ENCODE results near the gene HFE. TPM values are rescaled to one million over a fixed set of nuclear protein-coding genes. Genes with fewer than 3 reads are reported as not detected.

Gene HFE
- total and polyA plus RNA-seq, 2 of the 13 experiments (the other 11 are each of a cell fraction or from before 2014, with no cell fraction given) = 3.7 to 6.3 TPM

- TF ChIP-seq PRDM15 (CRISPR knock-in tag; IDR thresholded peaks at IDR 0.05) (no peak), ZNF33A (CRISPR knock-in tag; IDR thresholded peaks at IDR 0.05; ENCODE audit: borderline replicate concordance) (0 out of 2 replicates have a peak, but pooled peaks have one; percentile 18), ZNF7 (CRISPR knock-in tag; IDR thresholded peaks at IDR 0.05) (no peak), ZBTB44 (CRISPR knock-in tag; IDR thresholded peaks at IDR 0.05) (no peak), ZNF205 (CRISPR knock-in tag; IDR thresholded peaks at IDR 0.05) (no peak; the same call in 1 of the 2 replicates), SAP130 (CRISPR knock-in tag; IDR thresholded peaks at IDR 0.05; ENCODE audit: low read depth) (peak; percentile 58), TERF1 (CRISPR knock-in tag; IDR thresholded peaks at IDR 0.05) (no peak), FOXP4 (CRISPR knock-in tag; IDR thresholded peaks at IDR 0.05) (no peak), ZNF33B (CRISPR knock-in tag; IDR thresholded peaks at IDR 0.05) (no peak), MEIS1 (CRISPR knock-in tag; IDR thresholded peaks at IDR 0.05; ENCODE audit: borderline replicate concordance) (peak; percentile 73; the same call in 1 of the 2 replicates), ZNF761 (CRISPR knock-in tag; conservative IDR thresholded peaks at IDR 0.05) (peak; percentile 73; the same call in 1 of the 2 replicates), ZNF414 (CRISPR knock-in tag; IDR thresholded peaks at IDR 0.05) (no peak), FOXK1 (CRISPR knock-in tag; IDR thresholded peaks at IDR 0.05; ENCODE audit: borderline replicate concordance, low read depth) (0 out of 2 replicates have a peak, but pooled peaks have one; percentile 5), SIN3B (IDR thresholded peaks at IDR 0.05; ENCODE audit: low read length) (no peak), CSRNP1 (CRISPR knock-in tag; IDR thresholded peaks at IDR 0.05) (no peak), SYNCRIP (IDR thresholded peaks at IDR 0.05; ENCODE audit: insufficient read depth, low read depth, low read length) (no peak)
Observed at GRCh38 chr6:26087284-26088115, at the start of gene HFE (continued).
